HFFc6 (cell line): ENCODE results near the gene CDH13. TPM values are rescaled to one million over a fixed set of nuclear protein-coding genes. Genes with fewer than 3 reads are reported as not detected.

Experiments
- DNase-seq: peaks from one replicate; pipeline ENCODE4 v3.0.0-alpha.2; 2018
- H3K27ac Mint-ChIP-seq: 2 replicates; pipeline ENCODE4 v1.8.0; 2020; ENCODE audit warnings: mild to moderate bottlenecking, mixed read lengths
- H3K27me3 Mint-ChIP-seq: 2 replicates; pipeline ENCODE4 v1.8.0; 2021; ENCODE audit warnings: mild to moderate bottlenecking, moderate library complexity, mixed read lengths; ENCODE audit not compliant: insufficient read depth
- H3K36me3 Mint-ChIP-seq: 2 replicates; pipeline ENCODE4 v1.8.0; 2021; ENCODE audit warnings: low read depth, mixed read lengths
- H3K4me1 Mint-ChIP-seq: 2 replicates; pipeline ENCODE4 v1.8.0; 2020; ENCODE audit warnings: low read depth, mixed read lengths
- H3K4me3 Mint-ChIP-seq: 2 replicates; pipeline ENCODE4 v1.8.0; 2020; ENCODE audit warnings: mild to moderate bottlenecking, moderate library complexity, mixed read lengths
- H3K9me3 Mint-ChIP-seq: 2 replicates; pipeline ENCODE4 v1.8.0; 2020; ENCODE audit warnings: mild to moderate bottlenecking, mixed read lengths
- total RNA-seq, 6 experiments: library from RNA; stranded (reverse); fragmentation: NEBNext Ultra II Directional; extraction: Animal tissue kit (Norgen Biotek cat#: 25700); gene quantifications; 2 replicates in 1 of 6; 3 replicates in 5 of 6; pipeline ENCODE4 v1.2.3, GENCODE V29; 2021
- TF ChIP-seq, protein P1 (sequence below): fragments of 200-600 bp; sonication (generic); IDR thresholded peaks from 2 replicates; pipeline ENCODE4 v1.5.0; 2021; ENCODE audit warnings: antibody characterized with exemption, mild to moderate bottlenecking

Gene CDH13
- total RNA-seq, 6 experiments from 2014 or later = 3.6 to 14.7 (median 4.7) TPM

DNA sequence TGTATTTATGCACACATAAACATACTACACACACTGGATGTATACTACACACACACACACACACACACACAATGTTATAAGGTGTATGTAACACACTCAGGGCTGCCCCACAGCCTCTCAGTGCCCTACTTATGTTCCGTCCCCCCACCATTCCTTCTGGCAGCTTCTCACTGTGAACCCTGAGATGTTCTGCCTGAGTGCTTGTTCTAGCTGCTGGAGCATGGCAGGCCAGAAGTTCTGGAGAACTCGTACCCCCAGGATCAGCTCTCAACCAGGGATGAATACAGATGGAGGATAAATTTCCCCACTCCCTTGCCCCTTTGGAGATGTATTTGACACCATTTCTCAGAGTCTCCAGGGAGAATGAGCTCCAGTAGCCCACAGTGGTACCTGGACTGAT lies 76.4 kb downstream of the CDH13 start:
- Mint-ChIP-seq H3K9me3 (no peaks in the 10 kb centered on the region), H3K27ac (no peak overlapping the region), H3K36me3 (no peaks in the 10 kb centered on the region), H3K4me1 (peaks cover 34% of the 10 kb centered on the region), H3K4me3 (no peak overlapping the region), H3K27me3 (peaks cover 1% of the 10 kb centered on the region)
- no peak for DNase-seq
- TF ChIP-seq, protein P1, sequence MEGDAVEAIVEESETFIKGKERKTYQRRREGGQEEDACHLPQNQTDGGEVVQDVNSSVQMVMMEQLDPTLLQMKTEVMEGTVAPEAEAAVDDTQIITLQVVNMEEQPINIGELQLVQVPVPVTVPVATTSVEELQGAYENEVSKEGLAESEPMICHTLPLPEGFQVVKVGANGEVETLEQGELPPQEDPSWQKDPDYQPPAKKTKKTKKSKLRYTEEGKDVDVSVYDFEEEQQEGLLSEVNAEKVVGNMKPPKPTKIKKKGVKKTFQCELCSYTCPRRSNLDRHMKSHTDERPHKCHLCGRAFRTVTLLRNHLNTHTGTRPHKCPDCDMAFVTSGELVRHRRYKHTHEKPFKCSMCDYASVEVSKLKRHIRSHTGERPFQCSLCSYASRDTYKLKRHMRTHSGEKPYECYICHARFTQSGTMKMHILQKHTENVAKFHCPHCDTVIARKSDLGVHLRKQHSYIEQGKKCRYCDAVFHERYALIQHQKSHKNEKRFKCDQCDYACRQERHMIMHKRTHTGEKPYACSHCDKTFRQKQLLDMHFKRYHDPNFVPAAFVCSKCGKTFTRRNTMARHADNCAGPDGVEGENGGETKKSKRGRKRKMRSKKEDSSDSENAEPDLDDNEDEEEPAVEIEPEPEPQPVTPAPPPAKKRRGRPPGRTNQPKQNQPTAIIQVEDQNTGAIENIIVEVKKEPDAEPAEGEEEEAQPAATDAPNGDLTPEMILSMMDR = no peak

DNA sequence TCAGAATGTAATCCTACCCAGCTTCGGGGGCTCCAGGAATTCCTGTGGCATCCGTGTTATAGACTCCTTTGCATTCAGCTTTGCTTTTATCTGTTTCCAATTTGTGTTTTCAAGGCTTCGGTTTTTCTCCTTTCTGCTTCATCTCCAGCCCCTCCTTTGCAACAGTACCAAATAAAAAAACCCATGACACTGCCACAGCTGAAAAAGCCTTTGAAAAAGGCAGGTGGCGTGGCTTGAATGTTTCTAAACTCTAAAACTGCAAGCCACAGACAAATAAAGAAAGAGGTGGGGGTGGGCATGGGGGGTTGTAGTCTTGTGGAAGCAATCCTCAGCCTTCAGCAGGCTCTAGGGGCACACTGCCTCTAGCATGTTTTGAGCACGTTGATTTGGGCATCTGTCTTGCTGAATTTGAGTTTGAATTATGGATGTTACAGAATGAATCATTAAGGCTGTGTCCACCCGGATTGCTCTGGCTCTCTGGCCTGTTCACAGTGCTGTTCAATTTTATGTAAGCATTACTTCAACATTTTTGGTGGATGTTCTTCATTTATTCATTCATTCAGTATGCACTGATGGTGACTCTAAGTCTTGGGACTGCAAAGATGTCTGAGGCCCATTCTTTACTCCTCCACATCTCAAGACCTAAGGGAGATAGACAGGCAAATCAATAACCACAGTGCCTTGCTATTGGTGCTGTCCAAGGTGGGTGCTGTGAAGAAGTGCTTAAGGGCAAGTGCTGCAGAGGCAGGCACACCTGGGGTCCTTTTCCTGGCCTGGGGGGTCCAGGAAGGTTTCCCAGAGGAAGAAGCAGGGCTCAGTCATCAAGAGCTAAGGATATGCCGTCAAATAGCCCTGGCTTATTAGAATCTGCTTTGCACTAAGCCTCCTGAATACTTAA lies 77.4 kb downstream of the CDH13 start:
- H3K27me3 Mint-ChIP-seq = peaks cover 4% of the 10 kb centered on the region; the same call in 1 of the 2 replicates
- peaks cover 33% of the 10 kb centered on the region for H3K4me1 Mint-ChIP-seq
- H3K4me3 Mint-ChIP-seq = no peak overlapping the region
- DNase-seq = no peak
- no peaks in the 10 kb centered on the region for H3K9me3 Mint-ChIP-seq
- TF ChIP-seq, protein P1 = no peak
- no peaks in the 10 kb centered on the region for H3K36me3 Mint-ChIP-seq
- H3K27ac Mint-ChIP-seq = no peak overlapping the region

DNA sequence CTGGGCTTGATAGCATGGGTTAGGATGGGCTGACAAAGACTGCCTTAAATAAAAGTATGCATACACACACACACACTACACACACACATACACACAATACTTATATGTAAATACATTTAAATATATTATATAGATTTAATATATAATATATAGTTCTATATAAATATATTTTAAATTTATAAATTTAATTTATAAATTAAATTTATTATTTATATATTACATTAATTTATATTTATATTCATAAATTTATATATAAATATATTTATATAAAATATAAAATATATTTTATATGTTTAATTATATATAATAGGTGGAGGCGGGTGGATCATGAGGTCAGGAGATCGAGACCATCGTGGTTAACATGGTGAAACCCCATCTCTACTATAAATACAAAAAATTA lies 83.2 kb downstream of the CDH13 start:
- Mint-ChIP-seq H3K36me3 (no peaks in the 10 kb centered on the region), H3K9me3 (no peaks in the 10 kb centered on the region), H3K27me3 (peaks cover 4% of the 10 kb centered on the region; the same call in 1 of the 2 replicates), H3K4me1 (no peaks in the 10 kb centered on the region), H3K27ac (no peak overlapping the region), H3K4me3 (no peak overlapping the region)
- DNase-seq = no peak
- TF ChIP-seq, protein P1 = no peak

DNA sequence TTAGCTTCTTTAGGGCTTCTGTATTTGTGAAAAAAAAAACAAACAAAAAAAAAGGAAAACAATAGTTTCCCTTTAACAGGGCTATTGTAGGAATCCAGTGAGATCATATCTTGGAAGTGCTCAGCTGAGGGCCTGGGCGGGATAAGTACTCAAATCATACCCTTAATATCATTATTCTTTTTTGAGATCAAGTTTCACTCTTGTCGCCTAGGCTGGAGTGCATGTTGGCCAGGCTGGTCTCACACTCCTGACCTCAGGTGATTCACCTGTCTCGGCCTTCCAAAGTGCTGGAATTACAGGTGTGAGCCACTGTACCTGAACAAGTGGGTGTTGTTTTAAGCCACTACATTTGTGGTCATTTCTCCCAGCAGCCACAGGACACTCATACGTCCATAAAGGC lies 87.0 kb downstream of the CDH13 start:
- no peak for DNase-seq
- Mint-ChIP-seq H3K4me3 (no peak overlapping the region), H3K27me3 (peaks cover 1% of the 10 kb centered on the region; the same call in 1 of the 2 replicates), H3K9me3 (no peaks in the 10 kb centered on the region), H3K4me1 (peaks cover 9% of the 10 kb centered on the region; the same call in 1 of the 2 replicates), H3K27ac (no peak overlapping the region), H3K36me3 (no peaks in the 10 kb centered on the region)
- TF ChIP-seq, protein P1 = no peak

DNA sequence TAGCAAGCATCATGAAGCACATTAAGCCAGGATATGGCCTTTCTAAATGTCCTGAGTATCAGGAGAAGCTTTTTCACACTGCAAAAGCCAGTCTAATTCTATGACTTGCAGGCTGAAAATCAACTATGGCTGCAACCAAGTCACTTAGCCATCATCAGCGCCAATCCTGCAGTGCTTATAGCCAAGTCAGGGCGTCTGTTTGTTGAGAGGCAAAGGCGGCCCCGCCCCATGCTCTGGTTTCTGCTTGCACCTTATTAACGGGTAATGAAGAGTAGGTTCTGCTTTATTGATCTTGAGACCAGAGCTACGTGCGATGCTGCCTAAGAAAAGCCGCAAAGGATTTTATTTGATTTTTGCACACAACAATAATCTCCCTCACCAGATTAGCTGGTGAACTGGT lies 88.4 kb downstream of the CDH13 start:
- no peak overlapping the region for H3K4me3 Mint-ChIP-seq
- H3K4me1 Mint-ChIP-seq = peaks cover 9% of the 10 kb centered on the region; the same call in 1 of the 2 replicates
- DNase-seq = no peak
- TF ChIP-seq, protein P1 = no peak
- no peak overlapping the region for H3K27ac Mint-ChIP-seq
- H3K36me3 Mint-ChIP-seq = no peaks in the 10 kb centered on the region
- H3K27me3 Mint-ChIP-seq = peaks cover 1% of the 10 kb centered on the region; the same call in 1 of the 2 replicates
- H3K9me3 Mint-ChIP-seq = no peaks in the 10 kb centered on the region
